GM23338 (cell line): Measurements from ENCODE around the gene MFSD6. TPM values are rescaled to one million over a fixed set of nuclear protein-coding genes. Genes with fewer than 3 reads are reported as not detected.

ENCODE experiments used
- ATAC-seq: fragments of 200-7000 bp; cut with Tn5 transposase; 3 replicates; pipeline ENCODE4 v1.9.1; 2020
- DNase-seq: peaks from one replicate; pipeline ENCODE4 v3.0.0-alpha.2; 2015; ENCODE audit warnings: low spot score
- H2AFZ ChIP-seq: fragments of 200-600 bp; sonication (generic); 2 replicates; pipeline ENCODE4 v1.8.0; 2016; ENCODE audit warnings: antibody characterized with exemption, mild to moderate bottlenecking, moderate library complexity
- H3F3A ChIP-seq: fragments of 200-600 bp; sonication (generic); replicated peaks from 2 replicates; pipeline ENCODE4 v1.8.0; 2017; ENCODE audit warnings: antibody characterized with exemption, mixed run types, low read depth
- H3K27ac ChIP-seq: fragments of 200-600 bp; sonication (generic); 2 replicates; pipeline ENCODE4 v1.6.1; 2016; ENCODE audit warnings: low read depth
- H3K27me3 ChIP-seq: fragments of 200-600 bp; sonication (generic); 2 replicates; pipeline ENCODE4 v1.8.0; 2016; ENCODE audit warnings: mild to moderate bottlenecking, mixed run types, moderate library complexity; ENCODE audit not compliant: insufficient read depth
- H3K36me3 ChIP-seq: fragments of 200-600 bp; sonication (generic); 2 replicates; pipeline ENCODE4 v1.8.0; 2016; ENCODE audit warnings: mild to moderate bottlenecking; ENCODE audit not compliant: insufficient read depth
- H3K4me1 ChIP-seq: fragments of 200-600 bp; sonication (generic); 2 replicates; pipeline ENCODE4 v1.8.0; 2016; ENCODE audit warnings: mild to moderate bottlenecking, moderate library complexity; ENCODE audit not compliant: insufficient read depth
- H3K4me2 ChIP-seq: fragments of 200-600 bp; sonication (generic); 2 replicates; pipeline ENCODE4 v1.7.1; 2017; ENCODE audit warnings: mixed run types
- H3K4me3 ChIP-seq: fragments of 200-600 bp; sonication (generic); 2 replicates; pipeline ENCODE4 v1.6.1; 2016; ENCODE audit warnings: mixed run types
- H3K79me2 ChIP-seq: fragments of 200-600 bp; sonication (generic); replicated peaks from 2 replicates; pipeline ENCODE4 v1.8.0; 2017; ENCODE audit warnings: mild to moderate bottlenecking; ENCODE audit not compliant: insufficient read depth
- H3K9me2 ChIP-seq: fragments of 200-600 bp; sonication (generic); 2 replicates; pipeline ENCODE4 v1.8.0; 2017; ENCODE audit not compliant: insufficient read depth
- H4K20me1 ChIP-seq: fragments of 200-600 bp; sonication (generic); replicated peaks from 2 replicates; pipeline ENCODE4 v1.8.0; 2017; ENCODE audit warnings: mild to moderate bottlenecking; ENCODE audit not compliant: insufficient read depth
- H3K27ac Mint-ChIP-seq: 2 replicates; pipeline ENCODE4 v1.8.0; 2020; ENCODE audit warnings: inconsistent platforms, mild to moderate bottlenecking, moderate library complexity, mixed read lengths
- H3K27me3 Mint-ChIP-seq: 3 replicates; pipeline ENCODE4 v1.8.0; 2022; ENCODE audit warnings: low read depth, mild to moderate bottlenecking, moderate library complexity, mixed read lengths, inconsistent platforms; ENCODE audit not compliant: insufficient read depth, poor library complexity
- H3K36me3 Mint-ChIP-seq: 3 replicates; pipeline ENCODE4 v1.8.0; 2021; ENCODE audit warnings: low read depth, mild to moderate bottlenecking, inconsistent platforms, moderate library complexity, mixed read lengths
- H3K4me1 Mint-ChIP-seq: 3 replicates; pipeline ENCODE4 v1.8.0; 2020; ENCODE audit warnings: mild to moderate bottlenecking, inconsistent platforms, mixed read lengths
- H3K4me3 Mint-ChIP-seq: 3 replicates; pipeline ENCODE4 v1.8.0; 2021; ENCODE audit warnings: moderate library complexity, mild to moderate bottlenecking, inconsistent platforms, mixed read lengths
- H3K9me3 Mint-ChIP-seq: 3 replicates; pipeline ENCODE4 v1.8.0; 2020; ENCODE audit warnings: moderate library complexity, mild to moderate bottlenecking, inconsistent platforms, mixed read lengths
- CREB1 ChIP-seq: fragments of 250-450 bp; sonication (Bioruptor Pico); IDR thresholded peaks from 2 replicates; pipeline ENCODE4 v1.5.0; 2020; ENCODE audit warnings: low read depth, mild to moderate bottlenecking, moderate library complexity
- CTCF ChIP-seq, 2 experiments: fragments of 200-600 bp in 1 of 2; sonication (generic) in 1 of 2; conservative IDR thresholded peaks; 2 replicates each; pipeline versions ENCODE4 v1.5.1 to v1.6.1; 2016 to 2017; ENCODE audit warnings: antibody characterized with exemption in 2 of 2, low read depth in 2 of 2, mild to moderate bottlenecking in 2 of 2, moderate library complexity in 1 of 2
- ETS1 ChIP-seq: IDR thresholded peaks from 2 replicates; pipeline ENCODE4 v1.6.1; 2016; ENCODE audit warnings: antibody characterized with exemption
- EZH2 ChIP-seq: fragments of 200-600 bp; sonication (generic); IDR thresholded peaks from one replicate; pipeline ENCODE4 v1.8.0; 2017; ENCODE audit warnings: antibody characterized with exemption, mild to moderate bottlenecking, low read depth; ENCODE audit not compliant: unreplicated experiment
- EZH2phosphoT487 ChIP-seq: fragments of 200-600 bp; sonication (generic); IDR thresholded peaks from one replicate; pipeline ENCODE4 v1.8.1; 2018; ENCODE audit warnings: antibody characterized with exemption; ENCODE audit not compliant: unreplicated experiment
- JUNB ChIP-seq: IDR thresholded peaks from one replicate; pipeline ENCODE4 v1.6.1; 2016; ENCODE audit warnings: antibody characterized with exemption; ENCODE audit not compliant: unreplicated experiment
- NANOG ChIP-seq: IDR thresholded peaks from 2 replicates; pipeline ENCODE4 v1.6.1; 2016; ENCODE audit warnings: antibody characterized with exemption, borderline replicate concordance
- POLR2AphosphoS5 ChIP-seq: IDR thresholded peaks from 2 replicates; pipeline ENCODE4 v1.6.1; 2016; ENCODE audit warnings: antibody characterized with exemption, low read depth
- REST ChIP-seq: IDR thresholded peaks from one replicate; pipeline ENCODE4 v1.6.1; 2018; ENCODE audit warnings: antibody characterized with exemption; ENCODE audit not compliant: unreplicated experiment
- STAT1 ChIP-seq: IDR thresholded peaks from one replicate; pipeline ENCODE4 v1.6.1; 2016; ENCODE audit warnings: antibody characterized with exemption; ENCODE audit not compliant: unreplicated experiment
- ZNF114 ChIP-seq: fragments of 250-450 bp; sonication (Bioruptor Pico); IDR thresholded peaks from 2 replicates; pipeline ENCODE4 v1.5.0; 2020; ENCODE audit warnings: mild to moderate bottlenecking, moderate library complexity
- ZNF331 ChIP-seq: fragments of 250-450 bp; sonication (Bioruptor Pico); IDR thresholded peaks from 2 replicates; pipeline ENCODE4 v1.5.0; 2020; ENCODE audit warnings: low read depth, mild to moderate bottlenecking, moderate library complexity
- ZNF462 ChIP-seq: fragments of 250-450 bp; sonication (Bioruptor Pico); IDR thresholded peaks from 2 replicates; pipeline ENCODE4 v1.5.0; 2020; ENCODE audit warnings: mild to moderate bottlenecking, moderate library complexity
- polyA plus RNA-seq: library from polyadenylated mRNA; unstranded; fragments of >200 nt; fragmentation: Nextera tagmentation; extraction: Ambion mirVana; gene quantifications from 2 replicates; pipeline ENCODE4 v1.2.1, GENCODE V29; 2016
- total RNA-seq: library from RNA; depleted of rRNA; stranded (reverse); fragments of >200 nt; shearing (Covaris generic); gene quantifications from 2 replicates; pipeline ENCODE4 v1.2.3, GENCODE V29; 2014

The MFSD6 gene
- total and polyA plus RNA-seq, 2 experiments from 2014 or later: 2.3 to 9.6 TPM

- TF ChIP-seq NANOG (no peak), JUNB (no peak), EZH2phosphoT487 (no peak), ETS1 (no peak), STAT1 (no peak), EZH2 (no peak), REST (no peak), ZNF114 (CRISPR knock-in tag) (no peak), POLR2AphosphoS5 (no peak), CREB1 (CRISPR knock-in tag) (no peak), ZNF462 (no peak), ZNF331 (CRISPR knock-in tag) (no peak), CTCF (conservative IDR thresholded peaks at IDR 0.05; ENCODE audit: low read depth in 2 of 2) (no peak)
- H3K27ac ChIP-seq: no peak overlapping the region
- H3K4me1 ChIP-seq: peaks cover 17% of the 10 kb centered on the region
- ATAC-seq (no peak), DNase-seq (no peak)
- Mint-ChIP-seq H3K4me3 (no peak overlapping the region), H3K9me3 (peaks cover 54% of the 10 kb centered on the region), H3K4me1 (peaks cover 14% of the 10 kb centered on the region), H3K27me3 (peaks cover 9% of the 10 kb centered on the region), H3K27ac (no peak overlapping the region), H3K36me3 (peaks cover 51% of the 10 kb centered on the region)
- no peak overlapping the region for H3K4me2 ChIP-seq
- H3F3A ChIP-seq: no peaks in the 10 kb centered on the region
- H3K79me2 ChIP-seq: no peaks in the 10 kb centered on the region
- H2AFZ ChIP-seq: no peak overlapping the region
- H3K9me2 ChIP-seq: no peaks in the 10 kb centered on the region
- peaks cover 12% of the 10 kb centered on the region; the same call in 1 of the 2 replicates for H3K36me3 ChIP-seq
- H3K4me3 ChIP-seq: no peak overlapping the region
- H3K27me3 ChIP-seq: no peaks in the 10 kb centered on the region
- no peaks in the 10 kb centered on the region for H4K20me1 ChIP-seq
Observed at GRCh38 chr2:190540048-190540447, 131.9 kb downstream of the MFSD6 start.
